HG02870 (cell line): ENCODE results near the gene MCCC1.

Source experiments
- ATAC-seq: cut with Tn5 transposase; IDR thresholded peaks from one replicate; pipeline ENCODE4 v1.9.1; 2021; ENCODE audit warnings: mild to moderate bottlenecking, moderate library complexity; ENCODE audit not compliant: unreplicated experiment

MCCC1 gene

GRCh38 chr3:182989566-182989965 is 109.7 kb downstream of the MCCC1 start:
- ATAC-seq: no peak

- no peak for ATAC-seq
These were observed 113.3 kb downstream of the MCCC1 start for GRCh38 chr3:182986021-182986420.

GRCh38 chr3:182983876-182984275 is 115.4 kb downstream of the MCCC1 start:
- ATAC-seq: no peak

- no peak for ATAC-seq
These were observed 118.3 kb downstream of the MCCC1 start for GRCh38 chr3:182981038-182981380.

GRCh38 chr3:182980204-182981037 is 118.9 kb downstream of the MCCC1 start, which contains the start of gene DCUN1D1:
Gene DCUN1D1, minus strand, starts transcription at chr3:182980538. Its CDS starts 49 bp downstream, at chr3:182980489.
- ATAC-seq: peak; percentile 84

- ATAC-seq: peak; percentile 12
These were observed 119.6 kb downstream of the MCCC1 start for GRCh38 chr3:182979674-182980191.

- ATAC-seq: no peak
These were observed 120.1 kb downstream of the MCCC1 start for GRCh38 chr3:182979103-182979673.

GRCh38 chr3:182978387-182978786 is 120.9 kb downstream of the MCCC1 start:
- no peak for ATAC-seq

GRCh38 chr3:182973047-182973446 is 126.2 kb downstream of the MCCC1 start:
- ATAC-seq: no peak

- no peak for ATAC-seq
These were observed 126.9 kb downstream of the MCCC1 start for GRCh38 chr3:182972387-182972786.

GRCh38 chr3:182971637-182972036 is 127.7 kb downstream of the MCCC1 start:
- no peak for ATAC-seq

- no peak for ATAC-seq
These were observed 128.4 kb downstream of the MCCC1 start for GRCh38 chr3:182970811-182971418.

GRCh38 chr3:182969853-182970252 is 129.4 kb downstream of the MCCC1 start:
- no peak for ATAC-seq

GRCh38 chr3:182969277-182969676 is 130.0 kb downstream of the MCCC1 start:
- no peak for ATAC-seq

- peak; percentile 68 for ATAC-seq
These were observed 131.8 kb downstream of the MCCC1 start for GRCh38 chr3:182967218-182968204.

GRCh38 chr3:182965861-182966366 is 133.4 kb downstream of the MCCC1 start:
- no peak for ATAC-seq
